ENCODE data around the gene IFNLR1. TPM values are rescaled to one million over a fixed set of nuclear protein-coding genes. Genes with fewer than 3 reads are reported as not detected.

IFNLR1 gene
- total and polyA plus RNA-seq, 4 donors = 0.15 to 1.9 (median 0.32) TPM

DNA sequence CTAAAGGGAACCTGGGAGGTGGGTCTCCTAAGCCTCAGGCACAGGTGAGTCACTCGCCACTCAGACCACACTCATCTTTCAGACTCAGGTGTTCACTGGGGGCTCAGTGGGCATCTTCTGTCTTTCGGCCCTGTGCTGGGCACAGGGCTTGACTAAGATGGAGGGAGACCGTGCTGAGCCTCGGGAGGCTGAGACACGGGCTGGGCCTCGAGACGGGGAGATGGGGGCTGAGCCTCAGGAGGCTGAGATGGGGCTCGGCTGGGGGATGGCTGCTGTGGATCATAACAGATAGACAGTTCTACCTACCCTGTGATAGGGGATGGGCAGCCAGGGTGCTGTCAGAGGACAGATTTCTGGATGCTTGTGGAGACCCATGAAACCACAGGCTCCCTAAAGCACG lies 15.5 kb upstream of the IFNLR1 start:
- WGBS, 2 donors = 92 to 93% methylated on average over 9 of the region's 9 CpGs
- H3K4me3 ChIP-seq (ENCODE audit: low read length in 2 of 2) = no peak overlapping the region
- H3K27ac ChIP-seq (ENCODE audit: low read depth in 1 of 2, low read length in 2 of 2) = no peak overlapping the region
- H3K4me1 ChIP-seq (ENCODE audit: control insufficient read depth in 1 of 2, insufficient read depth in 2 of 2, low read length in 2 of 2) = no peaks in the 10 kb centered on the region
- ATAC-seq (ENCODE audit: low FRiP score) (no peak), DNase-seq (no peak)
- no peaks in the 10 kb centered on the region for H3K9me3 ChIP-seq (ENCODE audit: control insufficient read depth, low read length)
- H3K27me3 ChIP-seq (ENCODE audit: control insufficient read depth in 1 of 2, insufficient read depth in 2 of 2, low read length in 1 of 2) = no peaks in the 10 kb centered on the region
- no peaks in the 10 kb centered on the region for H3K36me3 ChIP-seq (ENCODE audit: control insufficient read depth in 1 of 2, insufficient read depth in 2 of 2, low read length in 1 of 2)
- intact Hi-C loops (cut with DNase I) = loop anchor here in 1 of 2 donors (10.0 kb wide), 1 partner anchor 432 kb away; no protein-coding TSS in a partner anchor

DNA sequence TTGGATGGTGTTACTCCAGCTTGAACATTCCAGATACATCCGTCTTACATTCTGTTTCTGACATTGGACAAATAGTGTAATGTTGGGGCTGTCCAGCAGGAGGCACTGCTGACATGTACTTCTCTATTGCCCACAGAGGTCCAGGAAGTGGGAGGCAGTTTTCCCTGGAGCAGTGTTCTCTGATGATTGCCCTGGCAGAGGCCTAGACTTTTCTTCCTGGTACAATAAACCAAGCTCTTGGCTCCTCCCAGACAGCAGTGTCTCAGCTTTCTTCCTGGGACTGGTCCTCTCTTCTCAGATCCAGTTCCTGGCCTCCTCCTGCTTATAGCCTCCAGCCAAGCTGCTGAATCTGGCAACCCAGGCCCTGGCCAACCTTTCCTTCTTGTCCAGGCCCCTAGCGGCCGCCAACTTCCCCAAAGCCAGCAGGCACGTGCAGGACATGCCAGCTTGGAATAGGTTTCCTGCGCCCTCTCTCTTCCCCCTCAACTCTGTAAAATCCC lies 14.9 kb upstream of the IFNLR1 start:
- H3K4me1 ChIP-seq (ENCODE audit: control insufficient read depth in 1 of 2, insufficient read depth in 2 of 2, low read length in 2 of 2) = no peaks in the 10 kb centered on the region
- WGBS, 2 donors = 36 to 40% methylated on average over 5 of the region's 5 CpGs
- intact Hi-C loops (cut with DNase I) = loop anchor here in 1 of 2 donors (10.0 kb wide), 1 partner anchor 433 kb away; no protein-coding TSS in a partner anchor

DNA sequence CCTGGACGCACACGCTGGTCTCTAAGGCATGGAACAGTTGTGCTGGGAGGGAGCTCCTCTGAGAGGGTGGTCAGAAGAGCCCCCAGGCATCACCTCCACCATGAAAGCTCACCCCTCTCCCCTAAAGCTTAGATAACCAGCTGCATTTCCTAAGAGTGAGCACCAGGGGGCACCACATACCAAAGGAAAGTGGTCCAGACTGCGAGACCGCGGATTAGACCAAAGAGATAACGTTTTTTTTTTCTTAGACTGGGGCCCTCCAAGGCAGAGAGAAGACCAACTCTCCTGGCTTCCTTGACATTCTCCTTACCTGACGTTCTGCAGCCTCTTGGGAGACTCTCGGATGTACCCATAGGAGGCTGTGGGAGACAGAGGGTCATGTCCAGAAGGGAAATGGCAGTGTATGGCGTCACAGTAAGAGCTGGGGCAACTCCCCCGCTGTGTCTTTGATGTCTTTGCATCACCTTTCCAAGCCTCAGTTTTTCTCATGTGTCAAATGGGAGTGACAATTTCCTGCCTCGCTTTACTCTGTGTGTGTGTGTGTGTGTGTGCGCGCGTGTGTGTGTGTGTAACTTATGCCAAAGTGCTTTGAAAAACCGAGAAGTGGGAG lies 12.3 kb upstream of the IFNLR1 start:
- DNase-seq (peak; percentile 68 to 79), ATAC-seq (ENCODE audit: low FRiP score) (peak; percentile 79)
- intact Hi-C loops (cut with DNase I) = loop anchor here (1.0 to 10.0 kb wide), 3 partner anchors 192 to 435 kb away; no protein-coding TSS in a partner anchor
- Histone ChIP-seq H3K27ac (ENCODE audit: low read depth in 1 of 2, low read length in 2 of 2) (no peak overlapping the region), H3K4me1 (ENCODE audit: control insufficient read depth in 1 of 2, insufficient read depth in 2 of 2, low read length in 2 of 2) (no peaks in the 10 kb centered on the region), H3K36me3 (ENCODE audit: control insufficient read depth in 1 of 2, insufficient read depth in 2 of 2, low read length in 1 of 2) (no peaks in the 10 kb centered on the region), H3K27me3 (ENCODE audit: control insufficient read depth in 1 of 2, insufficient read depth in 2 of 2, low read length in 1 of 2) (no peaks in the 10 kb centered on the region), H3K9me3 (ENCODE audit: control insufficient read depth, low read length) (no peaks in the 10 kb centered on the region), H3K4me3 (ENCODE audit: low read length in 2 of 2) (no peak overlapping the region)
- 26 to 28% methylated on average over 15 of the region's 15 CpGs for WGBS, 2 donors

More for the DNA sequence above, 14.9 kb upstream of the IFNLR1 start:
- ATAC-seq (ENCODE audit: low FRiP score) (peak; percentile 93), DNase-seq (peak; percentile 86 to 87)
- H3K4me3 ChIP-seq (ENCODE audit: low read length in 2 of 2) = no peak overlapping the region
- no peaks in the 10 kb centered on the region for H3K27me3 ChIP-seq (ENCODE audit: control insufficient read depth in 1 of 2, insufficient read depth in 2 of 2, low read length in 1 of 2)
- H3K36me3 ChIP-seq (ENCODE audit: control insufficient read depth in 1 of 2, insufficient read depth in 2 of 2, low read length in 1 of 2) = no peaks in the 10 kb centered on the region
- no peaks in the 10 kb centered on the region for H3K9me3 ChIP-seq (ENCODE audit: control insufficient read depth, low read length)
- H3K27ac ChIP-seq (ENCODE audit: low read depth in 1 of 2, low read length in 2 of 2) = no peak overlapping the region

DNA sequence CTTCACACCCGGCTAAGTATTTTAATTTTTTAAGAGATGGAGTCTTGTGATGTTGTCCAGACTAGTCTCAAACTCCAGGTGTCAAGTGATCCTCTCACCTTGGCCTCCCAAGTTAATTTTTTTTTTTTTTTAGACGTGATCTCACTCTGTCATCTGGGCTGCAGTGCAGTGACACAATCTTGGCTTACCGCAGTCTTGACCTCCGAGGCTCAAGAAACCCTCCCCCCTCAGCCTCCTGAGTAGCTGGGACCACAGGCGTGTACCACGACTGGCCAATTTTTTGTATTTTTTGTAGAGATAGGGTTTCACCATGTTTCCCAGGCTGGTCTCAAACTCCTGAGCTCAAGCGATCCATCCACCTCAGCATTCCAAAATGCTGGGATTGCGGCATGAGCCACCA lies 11.7 kb upstream of the IFNLR1 start:
- WGBS, 2 donors = 50 to 52% methylated on average over 8 of the region's 8 CpGs

DNA sequence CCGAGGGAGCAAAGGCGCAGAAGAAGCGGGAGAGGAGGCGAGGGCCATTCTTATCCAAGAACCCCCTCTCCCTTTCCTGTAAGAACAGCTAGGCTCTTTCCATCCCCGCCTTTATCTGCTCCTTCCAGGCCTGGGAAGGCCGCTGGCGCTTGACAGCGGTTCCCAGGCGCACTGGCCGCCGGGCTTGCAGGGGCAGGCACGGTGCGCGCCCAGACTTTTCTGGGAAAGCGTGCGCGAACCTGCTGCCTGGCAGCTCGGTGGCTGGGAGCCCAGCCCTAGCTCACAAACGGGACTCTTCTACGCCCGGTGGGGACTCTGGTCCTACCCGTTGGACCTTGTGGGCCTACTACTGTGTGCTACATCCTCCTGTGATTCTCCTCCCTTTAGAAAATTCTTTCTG lies 8.8 kb upstream of the IFNLR1 start:
- no peak overlapping the region for H3K4me3 ChIP-seq (ENCODE audit: low read length in 2 of 2)
- H3K36me3 ChIP-seq (ENCODE audit: control insufficient read depth in 1 of 2, insufficient read depth in 2 of 2, low read length in 1 of 2) = no peaks in the 10 kb centered on the region
- H3K9me3 ChIP-seq (ENCODE audit: control insufficient read depth, low read length) = no peaks in the 10 kb centered on the region
- intact Hi-C loops (cut with DNase I) = loop anchor here (5.0 to 10.0 kb wide), 2 partner anchors 391 to 439 kb away; no protein-coding TSS in a partner anchor
- 67 to 69% methylated on average over 22 of the region's 22 CpGs for WGBS, 2 donors
- ATAC-seq (ENCODE audit: low FRiP score) (no peak), DNase-seq (peak in 1 of 2 donors; percentile 52)
- no peaks in the 10 kb centered on the region for H3K27me3 ChIP-seq (ENCODE audit: control insufficient read depth in 1 of 2, insufficient read depth in 2 of 2, low read length in 1 of 2)
- no peaks in the 10 kb centered on the region for H3K4me1 ChIP-seq (ENCODE audit: control insufficient read depth in 1 of 2, insufficient read depth in 2 of 2, low read length in 2 of 2)
- H3K27ac ChIP-seq (ENCODE audit: low read depth in 1 of 2, low read length in 2 of 2) = no peak overlapping the region

More for the DNA sequence above, 11.7 kb upstream of the IFNLR1 start:
- Histone ChIP-seq H3K36me3 (ENCODE audit: control insufficient read depth in 1 of 2, insufficient read depth in 2 of 2, low read length in 1 of 2) (no peaks in the 10 kb centered on the region), H3K4me1 (ENCODE audit: control insufficient read depth in 1 of 2, insufficient read depth in 2 of 2, low read length in 2 of 2) (no peaks in the 10 kb centered on the region), H3K27me3 (ENCODE audit: control insufficient read depth in 1 of 2, insufficient read depth in 2 of 2, low read length in 1 of 2) (no peaks in the 10 kb centered on the region), H3K4me3 (ENCODE audit: low read length in 2 of 2) (no peak overlapping the region), H3K27ac (ENCODE audit: low read depth in 1 of 2, low read length in 2 of 2) (no peak overlapping the region), H3K9me3 (ENCODE audit: control insufficient read depth, low read length) (no peaks in the 10 kb centered on the region)
- intact Hi-C loops (cut with DNase I) = loop anchor here (1.0 to 10.0 kb wide), 3 partner anchors 193 to 436 kb away; no protein-coding TSS in a partner anchor
- ATAC-seq (ENCODE audit: low FRiP score) (no peak), DNase-seq (no peak)

DNA sequence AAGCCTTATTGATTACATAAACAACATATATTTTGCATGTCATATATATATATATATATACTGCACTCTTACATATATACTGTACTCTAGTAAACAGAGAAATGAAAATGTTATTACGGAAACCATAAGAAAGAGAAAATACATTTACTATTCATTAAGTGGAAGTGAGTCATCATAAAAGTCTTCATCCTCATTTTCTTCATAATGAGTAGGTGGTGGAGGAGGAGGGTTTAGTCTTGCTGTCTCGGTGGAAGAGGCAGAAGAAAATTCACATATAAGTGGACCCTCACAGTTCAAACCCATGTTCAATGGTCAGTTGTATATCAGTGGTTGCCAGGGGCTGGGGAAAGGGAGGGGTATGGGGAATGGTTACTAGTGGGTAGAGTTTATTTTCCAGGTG lies 8.0 kb upstream of the IFNLR1 start:
- Histone ChIP-seq H3K9me3 (ENCODE audit: control insufficient read depth, low read length) (no peaks in the 10 kb centered on the region), H3K4me3 (ENCODE audit: low read length in 2 of 2) (no peak overlapping the region), H3K27me3 (ENCODE audit: control insufficient read depth in 1 of 2, insufficient read depth in 2 of 2, low read length in 1 of 2) (no peaks in the 10 kb centered on the region), H3K36me3 (ENCODE audit: control insufficient read depth in 1 of 2, insufficient read depth in 2 of 2, low read length in 1 of 2) (no peaks in the 10 kb centered on the region), H3K27ac (ENCODE audit: low read depth in 1 of 2, low read length in 2 of 2) (no peak overlapping the region), H3K4me1 (ENCODE audit: control insufficient read depth in 1 of 2, insufficient read depth in 2 of 2, low read length in 2 of 2) (no peaks in the 10 kb centered on the region)
- intact Hi-C loops (cut with DNase I) = loop anchor here (5.0 to 10.0 kb wide), 2 partner anchors 392 to 440 kb away; no protein-coding TSS in a partner anchor
- DNase-seq (no peak), ATAC-seq (ENCODE audit: low FRiP score) (no peak)
- 67 to 76% methylated on average over 2 of the region's 2 CpGs for WGBS, 2 donors

DNA sequence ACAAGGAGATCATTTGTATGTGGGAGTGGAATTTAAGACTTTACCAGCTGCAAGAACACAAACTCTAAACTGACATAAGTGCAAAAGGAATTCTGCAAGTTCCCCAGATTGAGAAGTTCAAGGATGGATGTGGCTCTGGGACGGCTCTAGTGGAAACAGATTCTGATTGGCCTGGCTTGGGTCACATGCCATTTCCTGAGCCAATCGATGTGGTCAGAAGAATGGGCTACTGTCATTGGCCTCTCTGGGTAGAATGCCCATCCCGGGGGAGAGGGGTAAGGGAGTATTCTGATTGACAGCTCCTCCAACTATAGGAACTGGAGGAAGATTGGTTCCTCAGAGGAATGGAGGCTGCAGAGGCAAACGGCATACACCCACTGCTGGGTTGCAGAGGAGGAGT lies 6.0 kb upstream of the IFNLR1 start:
- no peaks in the 10 kb centered on the region for H3K36me3 ChIP-seq (ENCODE audit: control insufficient read depth in 1 of 2, insufficient read depth in 2 of 2, low read length in 1 of 2)
- WGBS, 2 donors = 47 to 49% methylated on average over 4 of the region's 4 CpGs
- no peaks in the 10 kb centered on the region for H3K9me3 ChIP-seq (ENCODE audit: control insufficient read depth, low read length)
- H3K4me1 ChIP-seq (ENCODE audit: control insufficient read depth in 1 of 2, insufficient read depth in 2 of 2, low read length in 2 of 2) = no peaks in the 10 kb centered on the region
- no peaks in the 10 kb centered on the region for H3K27me3 ChIP-seq (ENCODE audit: control insufficient read depth in 1 of 2, insufficient read depth in 2 of 2, low read length in 1 of 2)
- DNase-seq (no peak), ATAC-seq (ENCODE audit: low FRiP score) (no peak)
- intact Hi-C loops (cut with DNase I) = loop anchor here in 1 of 2 donors (10.0 kb wide), 1 partner anchor 442 kb away; no protein-coding TSS in a partner anchor
- H3K27ac ChIP-seq (ENCODE audit: low read depth in 1 of 2, low read length in 2 of 2) = no peak overlapping the region
- H3K4me3 ChIP-seq (ENCODE audit: low read length in 2 of 2) = no peak overlapping the region

DNA sequence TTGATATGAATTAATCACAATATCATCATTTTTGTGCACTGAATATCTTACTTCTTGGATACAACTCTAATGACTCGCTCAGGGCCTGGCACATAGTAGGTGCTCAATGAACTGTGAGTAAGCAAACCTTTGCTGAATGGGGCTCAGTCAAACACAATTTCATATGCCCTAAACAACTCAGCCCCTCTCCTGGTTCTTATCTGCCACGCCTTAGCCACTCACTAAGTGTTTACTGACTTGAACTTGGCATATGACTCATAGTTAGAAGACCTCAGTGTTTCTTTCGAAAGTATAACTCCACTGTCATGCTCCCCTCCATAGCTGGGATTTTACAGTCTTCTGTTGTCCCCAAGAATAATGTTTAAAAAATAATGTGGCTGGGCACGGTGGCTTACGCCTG lies 4.8 kb upstream of the IFNLR1 start:
- DNase-seq (no peak), ATAC-seq (ENCODE audit: low FRiP score) (no peak)
- no peak overlapping the region for H3K4me3 ChIP-seq (ENCODE audit: low read length in 2 of 2)
- H3K4me1 ChIP-seq (ENCODE audit: control insufficient read depth in 1 of 2, insufficient read depth in 2 of 2, low read length in 2 of 2) = no peaks in the 10 kb centered on the region
- H3K27me3 ChIP-seq (ENCODE audit: control insufficient read depth in 1 of 2, insufficient read depth in 2 of 2, low read length in 1 of 2) = no peaks in the 10 kb centered on the region
- intact Hi-C loops (cut with DNase I) = loop anchor here in 1 of 2 donors (10.0 kb wide), 1 partner anchor 443 kb away; no protein-coding TSS in a partner anchor
- H3K27ac ChIP-seq (ENCODE audit: low read depth in 1 of 2, low read length in 2 of 2) = no peak overlapping the region
- WGBS, 2 donors = 90 to 91% methylated on average over 5 of the region's 5 CpGs
- no peaks in the 10 kb centered on the region for H3K36me3 ChIP-seq (ENCODE audit: control insufficient read depth in 1 of 2, insufficient read depth in 2 of 2, low read length in 1 of 2)
- no peaks in the 10 kb centered on the region for H3K9me3 ChIP-seq (ENCODE audit: control insufficient read depth, low read length)
